H9 (cell line): ENCODE data around the gene TNNT2. TPM values are rescaled to one million over a fixed set of nuclear protein-coding genes. Genes with fewer than 3 reads are reported as not detected.

Source experiments
- DNase-seq: peaks from one replicate; pipeline ENCODE4 v3.0.0-alpha.2; 2017
- H2AFZ ChIP-seq: one replicate; pipeline ENCODE4 v1.6.1; 2013; ENCODE audit warnings: mild to moderate bottlenecking, low read length, control low read depth, moderate library complexity
- H2AK5ac ChIP-seq: 2 replicates; pipeline ENCODE4 v1.6.1; 2013; ENCODE audit warnings: low read length, control low read depth, mixed read lengths; ENCODE audit not compliant: insufficient read length
- H2BK120ac ChIP-seq: one replicate; pipeline ENCODE4 v1.6.1; 2013; ENCODE audit warnings: low read depth, mild to moderate bottlenecking, low read length, control low read depth, inconsistent platforms; ENCODE audit not compliant: poor library complexity, severe bottlenecking
- H2BK12ac ChIP-seq: 2 replicates; pipeline ENCODE4 v1.6.1; 2013; ENCODE audit warnings: low read length, control low read depth, mixed read lengths, low read depth; ENCODE audit not compliant: insufficient read length
- H2BK15ac ChIP-seq: 2 replicates; pipeline ENCODE4 v1.6.1; 2013; ENCODE audit warnings: low read depth, low read length, control low read depth
- H2BK20ac ChIP-seq: one replicate; pipeline ENCODE4 v1.6.1; 2013; ENCODE audit warnings: low read depth, mild to moderate bottlenecking, low read length, control low read depth, inconsistent platforms; ENCODE audit not compliant: poor library complexity, severe bottlenecking
- H2BK5ac ChIP-seq: 2 replicates; pipeline ENCODE4 v1.6.1; 2013; ENCODE audit warnings: low read length, control low read depth, mixed read lengths; ENCODE audit not compliant: insufficient read length
- H3K14ac ChIP-seq: 2 replicates; pipeline ENCODE4 v1.6.1; 2013; ENCODE audit warnings: low read length, control low read depth; ENCODE audit not compliant: insufficient read depth
- H3K18ac ChIP-seq: 2 replicates; pipeline ENCODE4 v1.6.1; 2013; ENCODE audit warnings: low read depth, mild to moderate bottlenecking, mixed read lengths, low read length, control low read depth; ENCODE audit not compliant: insufficient read length
- H3K23ac ChIP-seq: 2 replicates; pipeline ENCODE4 v1.6.1; 2013; ENCODE audit warnings: low read length, control low read depth, mixed read lengths, low read depth; ENCODE audit not compliant: insufficient read length
- H3K23me2 ChIP-seq: 2 replicates; pipeline ENCODE4 v1.6.1; 2013; ENCODE audit warnings: low read depth, mild to moderate bottlenecking, mixed read lengths, low read length, control low read depth; ENCODE audit not compliant: insufficient read length, poor library complexity, severe bottlenecking
- H3K27ac ChIP-seq: 2 replicates; pipeline ENCODE4 v1.5.1; 2013; ENCODE audit warnings: low read length, control low read depth, mixed read lengths, low read depth; ENCODE audit not compliant: insufficient read length
- H3K27me3 ChIP-seq: 2 replicates; pipeline ENCODE4 v1.6.1; 2013; ENCODE audit warnings: low read length, control low read depth, inconsistent platforms; ENCODE audit not compliant: insufficient read depth
- H3K4ac ChIP-seq: 2 replicates; pipeline ENCODE4 v1.6.1; 2013; ENCODE audit warnings: low read depth, mild to moderate bottlenecking, control low read depth, inconsistent platforms, low read length, moderate library complexity
- H3K4me1 ChIP-seq: 2 replicates; pipeline ENCODE4 v1.6.1; 2013; ENCODE audit warnings: low read length, control low read depth, inconsistent platforms; ENCODE audit not compliant: insufficient read depth
- H3K4me2 ChIP-seq: 2 replicates; pipeline ENCODE4 v1.6.1; 2013; ENCODE audit warnings: low read length, control low read depth, mixed read lengths; ENCODE audit not compliant: insufficient read length, insufficient read depth
- H3K56ac ChIP-seq: 2 replicates; pipeline ENCODE4 v1.6.1; 2013; ENCODE audit warnings: low read depth, mild to moderate bottlenecking, mixed read lengths, low read length, control low read depth; ENCODE audit not compliant: insufficient read length
- H3K79me1 ChIP-seq: 2 replicates; pipeline ENCODE4 v1.6.1; 2013; ENCODE audit warnings: low read depth, mild to moderate bottlenecking, moderate library complexity, low read length, control low read depth, inconsistent platforms; ENCODE audit not compliant: insufficient read depth, poor library complexity, severe bottlenecking
- H3K79me2 ChIP-seq: 2 replicates; pipeline ENCODE4 v1.6.1; 2013; ENCODE audit warnings: low read length, control low read depth, inconsistent platforms; ENCODE audit not compliant: insufficient read depth
- H3K9ac ChIP-seq: 2 replicates; pipeline ENCODE4 v1.6.1; 2013; ENCODE audit warnings: low read length, control low read depth, mixed read lengths; ENCODE audit not compliant: insufficient read length; ENCODE audit errors: extremely low read depth
- H3K9me3 ChIP-seq: one replicate; pipeline ENCODE4 v1.6.1; 2013; ENCODE audit warnings: low read depth, low read length, inconsistent platforms; ENCODE audit not compliant: control insufficient read depth
- H3T11ph ChIP-seq: one replicate; pipeline ENCODE4 v1.6.1; 2013; ENCODE audit warnings: mild to moderate bottlenecking, low read length, control low read depth, inconsistent platforms
- H4K20me1 ChIP-seq: one replicate; pipeline ENCODE4 v1.6.1; 2013; ENCODE audit not compliant: control insufficient read depth, insufficient read length, insufficient read depth
- H4K5ac ChIP-seq: 2 replicates; pipeline ENCODE4 v1.6.1; 2013; ENCODE audit warnings: low read depth, mild to moderate bottlenecking, mixed read lengths, low read length, control low read depth; ENCODE audit not compliant: insufficient read length
- H4K8ac ChIP-seq: replicated peaks from 2 replicates; pipeline ENCODE4 v1.6.1; 2013; ENCODE audit warnings: low read length, control low read depth, mixed read lengths, low read depth; ENCODE audit not compliant: insufficient read length
- H4K91ac ChIP-seq: 2 replicates; pipeline ENCODE4 v1.6.1; 2013; ENCODE audit warnings: low read depth, mild to moderate bottlenecking, moderate library complexity, mixed read lengths, low read length, control low read depth; ENCODE audit not compliant: insufficient read length
- H3K27ac Mint-ChIP-seq, 3 experiments: 2 replicates in 2 of 3; 3 replicates in 1 of 3; pipeline ENCODE4 v1.8.0; 2020 to 2021; ENCODE audit warnings: mixed read lengths in 3 of 3, mild to moderate bottlenecking in 1 of 3, moderate library complexity in 1 of 3
- H3K27me3 Mint-ChIP-seq: 2 replicates; pipeline ENCODE4 v1.8.0; 2021; ENCODE audit warnings: low read depth, mild to moderate bottlenecking, moderate library complexity, mixed read lengths
- H3K36me3 Mint-ChIP-seq, 3 experiments: 2 replicates in 2 of 3; 3 replicates in 1 of 3; pipeline ENCODE4 v1.8.0; 2020 to 2021; ENCODE audit warnings: low read depth in 3 of 3, mixed read lengths in 3 of 3; ENCODE audit not compliant: insufficient read depth in 1 of 3
- H3K4me1 Mint-ChIP-seq, 2 experiments: 2 replicates each; pipeline ENCODE4 v1.8.0; 2020; ENCODE audit warnings: mixed read lengths in 2 of 2
- H3K4me3 Mint-ChIP-seq, 2 experiments: 2 replicates in 1 of 2; 3 replicates in 1 of 2; pipeline ENCODE4 v1.8.0; 2020 to 2021; ENCODE audit warnings: mild to moderate bottlenecking in 2 of 2, mixed read lengths in 2 of 2, moderate library complexity in 1 of 2
- H3K9me3 Mint-ChIP-seq, 2 experiments: 2 replicates in 1 of 2; 3 replicates in 1 of 2; pipeline ENCODE4 v1.8.0; 2020; ENCODE audit warnings: mild to moderate bottlenecking in 2 of 2, mixed read lengths in 2 of 2, moderate library complexity in 1 of 2
- CTCF ChIP-seq: fragments of 200-600 bp; sonication (generic); conservative IDR thresholded peaks from 3 replicates; pipeline ENCODE4 v1.8.0; 2021; ENCODE audit warnings: antibody characterized with exemption, mild to moderate bottlenecking
- WGBS: extraction: QIAGEN DNeasy Blood & Tissue Kit; methylation state at CpG from one replicate; pipeline ENCODE4 v1.1.7; 2013; ENCODE audit warnings: missing lambda C conversion rate, low lambda C conversion rate, mixed read lengths; ENCODE audit not compliant: insufficient read length; ENCODE audit errors: extremely low coverage; 5-methylcytosine and 5-hydroxymethylcytosine counted together
- total RNA-seq: library from RNA; stranded (reverse); gene quantifications from 2 replicates; pipeline ENCODE4 v1.2.1, GENCODE V29; 2021

The TNNT2 gene
- total RNA-seq, 1 experiment from 2014 or later = 8.6 TPM

GRCh38 chr1:201336711-201337450 is 40.6 kb downstream of the TNNT2 start:
- Histone ChIP-seq H3K9me3 (no peaks in the 10 kb centered on the region), H3K4me2 (no peak overlapping the region), H3T11ph (no peak overlapping the region), H4K8ac (no peak overlapping the region), H3K14ac (no peak overlapping the region; the same call in 1 of the 2 replicates), H3K27me3 (no peaks in the 10 kb centered on the region), H2BK12ac (no peak overlapping the region), H2BK20ac (no peak overlapping the region), H3K56ac (no peak overlapping the region), H3K9ac (no peak overlapping the region), H3K18ac (no peak overlapping the region), H2BK120ac (no peak overlapping the region), H2AFZ (no peak overlapping the region), H4K91ac (no peak overlapping the region), H3K23ac (no peak overlapping the region), H3K23me2 (no peaks in the 10 kb centered on the region), H2AK5ac (no peak overlapping the region), H4K20me1 (no peaks in the 10 kb centered on the region), H3K4me1 (no peaks in the 10 kb centered on the region), H3K79me1 (no peaks in the 10 kb centered on the region), H2BK15ac (no peak overlapping the region), H3K4ac (no peak overlapping the region), H2BK5ac (no peak overlapping the region), H3K27ac (no peak overlapping the region), H3K79me2 (no peaks in the 10 kb centered on the region), H4K5ac (no peak overlapping the region)
- no peak for TF ChIP-seq CTCF
- Mint-ChIP-seq H3K4me3 (no peak overlapping the region), H3K27me3 (peaks cover 3% of the 10 kb centered on the region), H3K9me3 (peaks cover 7% of the 10 kb centered on the region in 2 experiments; a peak in 4 of 5 replicates), H3K36me3 (peaks cover 0 to 6% (median 0%) of the 10 kb centered on the region in 3 experiments; a peak in 2 of 7 replicates), H3K4me1 (peaks cover 0 to 4% of the 10 kb centered on the region in 2 experiments; a peak in 1 of 4 replicates), H3K27ac (no peak overlapping the region)
- no peak for DNase-seq
- WGBS = no CpG with 5 or more reads among the region's 9 CpGs
